T-helper 22 cell (primary cell): ENCODE measurements around the gene CCDC185.
"Not testable (repeated sequence)": the region's sequence is repeated elsewhere in the genome, so short reads cannot be mapped to it uniquely, and the experiment has no call there.

Experiments used
- DNase-seq: peaks from one replicate; pipeline ENCODE4 v3.0.0-alpha.2; 2020; ENCODE audit warnings: low read depth

Gene CCDC185

DNA sequence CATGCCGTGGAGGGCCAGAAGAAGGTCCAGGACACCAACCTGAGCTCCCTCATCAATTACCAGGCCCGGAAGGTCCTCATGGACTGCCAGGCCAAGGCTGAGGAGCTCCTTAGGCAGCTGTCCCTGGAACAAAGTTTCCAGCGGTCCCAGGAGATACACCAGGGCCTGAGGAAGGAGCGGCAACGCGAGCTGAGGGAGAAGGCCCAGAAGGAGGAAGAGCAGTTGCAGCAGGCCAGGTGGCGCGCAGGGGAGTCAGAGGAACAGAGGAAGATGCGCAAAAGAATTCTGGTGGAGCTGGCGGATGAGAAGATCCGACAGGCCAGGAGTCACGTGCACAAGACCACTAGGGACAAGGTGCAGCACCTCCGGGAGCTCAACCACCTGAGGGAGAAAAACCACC is 1.5 kb downstream of the CCDC185 start:
- DNase-seq, result no peak

DNA sequence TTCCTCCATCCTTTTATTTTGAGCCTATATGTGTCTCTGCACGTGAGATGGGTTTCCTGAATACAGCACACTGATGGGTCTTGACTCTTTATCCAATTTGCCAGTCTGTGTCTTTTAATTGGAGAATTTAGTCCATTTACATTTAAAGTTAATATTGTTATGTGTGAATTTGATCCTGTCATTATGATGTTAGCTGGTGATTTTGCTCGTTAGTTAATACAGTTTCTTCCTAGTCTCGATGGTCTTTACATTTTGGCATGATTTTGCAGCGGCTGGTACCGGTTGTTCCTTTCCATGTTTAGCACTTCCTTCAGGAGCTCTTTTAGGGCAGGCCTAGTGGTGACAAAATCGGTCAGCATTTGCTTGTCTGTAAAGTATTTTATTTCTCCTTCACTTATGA is 6.2 kb downstream of the CCDC185 start:
- DNase-seq, result not testable (repeated sequence)

- DNase-seq, result no peak
Observed at GRCh38 chr1:223401873-223402789, 8.9 kb downstream of the CCDC185 start.

- no peak for DNase-seq
Observed at GRCh38 chr1:223402790-223403142, 9.6 kb downstream of the CCDC185 start.

- no peak for DNase-seq
Observed at GRCh38 chr1:223403184-223403815, 10.1 kb downstream of the CCDC185 start.

GRCh38 chr1:223405507-223405906 is 12.3 kb downstream of the CCDC185 start:
- no peak for DNase-seq

- DNase-seq, result no peak
Observed at GRCh38 chr1:223410036-223410435, 16.8 kb downstream of the CCDC185 start.

DNA sequence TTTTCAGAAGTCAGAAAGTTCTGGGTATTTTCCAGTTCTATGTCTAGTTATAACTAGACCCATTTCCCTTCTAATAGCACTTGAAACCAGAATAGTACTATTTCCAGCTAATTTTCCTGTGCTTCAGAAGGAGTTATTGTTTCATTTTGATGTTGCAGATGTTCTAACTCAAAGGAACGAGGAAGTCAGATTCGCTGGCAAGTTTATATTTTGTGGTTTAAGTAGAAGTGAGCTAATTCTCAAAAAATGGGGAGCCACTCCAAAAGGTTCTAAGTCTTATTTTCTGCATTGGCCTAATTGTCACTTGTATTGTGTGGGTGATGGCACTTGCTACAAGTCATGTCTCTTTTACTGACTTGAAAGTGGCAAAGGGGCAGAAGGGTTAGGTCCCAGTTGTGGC is 18.1 kb downstream of the CCDC185 start:
- DNase-seq, result no peak

DNA sequence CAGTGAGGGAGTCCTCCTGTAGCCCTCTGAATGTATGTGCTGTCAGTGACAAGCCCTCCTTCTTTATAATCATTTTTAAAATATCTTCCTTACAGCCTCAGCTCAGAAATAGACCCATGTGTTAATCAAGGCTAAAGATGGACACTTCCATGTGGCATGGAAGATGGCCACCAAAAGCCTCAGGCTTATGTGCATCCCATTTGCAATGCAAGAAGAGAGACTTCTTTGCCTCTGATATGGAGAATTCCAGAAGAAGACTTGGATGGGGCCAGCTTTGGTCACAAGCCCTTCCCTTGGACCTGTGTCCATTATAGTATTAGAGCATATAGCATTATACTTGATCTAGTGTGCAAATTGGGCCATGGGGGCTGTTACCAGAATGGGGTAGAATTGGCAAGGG is 18.5 kb downstream of the CCDC185 start:
- no peak for DNase-seq

- DNase-seq, result no peak
Observed at GRCh38 chr1:223413216-223413615, 20.0 kb downstream of the CCDC185 start.

DNA sequence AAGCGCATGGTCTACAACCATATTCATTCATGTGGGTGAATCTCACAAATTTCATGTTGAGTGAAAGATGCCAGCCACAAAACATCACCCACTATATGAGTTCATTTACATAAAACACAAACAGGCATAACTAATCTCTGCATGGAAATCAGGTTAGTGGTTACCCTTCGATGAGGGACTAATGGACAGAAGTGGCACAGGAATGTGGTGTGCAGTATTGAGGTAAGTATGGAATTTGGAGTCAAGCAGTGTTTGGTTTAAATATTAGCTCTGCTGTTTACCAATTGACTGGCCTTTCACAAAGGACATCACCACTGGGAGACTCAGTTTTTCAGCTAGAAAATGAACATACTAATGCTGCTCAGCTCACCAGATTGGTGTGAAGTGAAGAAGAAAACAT is 24.2 kb downstream of the CCDC185 start:
- no peak for DNase-seq

DNA sequence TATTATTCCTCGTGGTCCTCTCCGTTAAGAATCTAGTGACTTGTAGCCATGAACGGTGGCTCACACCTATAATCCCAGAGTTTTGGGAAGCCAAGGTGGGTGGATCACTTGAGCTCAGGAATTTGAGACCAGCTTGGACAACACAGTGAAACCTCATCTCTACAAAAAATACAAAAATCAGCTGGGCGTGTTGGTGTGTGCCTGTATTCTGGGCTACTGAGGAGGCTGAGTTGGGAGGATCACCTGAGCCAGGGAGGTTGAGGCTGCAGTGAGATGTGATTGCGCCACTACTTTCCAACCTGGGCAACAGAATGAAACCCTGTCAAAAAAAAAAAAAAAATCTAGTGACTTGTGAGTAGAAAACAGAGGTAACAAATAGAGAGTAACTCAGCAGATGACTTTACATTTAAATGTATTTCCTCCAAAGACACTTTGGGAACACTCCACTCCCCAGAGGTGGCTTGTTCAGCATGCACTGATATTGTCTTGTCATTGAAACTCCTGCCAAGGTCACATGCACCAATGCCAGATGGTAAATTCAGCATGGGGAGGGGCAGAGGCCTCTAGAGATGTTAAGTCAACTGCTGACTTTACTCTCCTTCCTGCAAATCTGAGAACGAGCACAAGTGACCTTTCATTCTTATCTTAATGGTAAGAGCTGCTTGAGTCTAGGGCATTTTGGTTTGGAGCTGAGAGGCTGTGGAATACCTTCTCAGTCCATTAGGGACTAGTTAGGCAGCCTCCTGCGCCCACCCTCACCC is 24.9 kb downstream of the CCDC185 start:
- no peak for DNase-seq

DNA sequence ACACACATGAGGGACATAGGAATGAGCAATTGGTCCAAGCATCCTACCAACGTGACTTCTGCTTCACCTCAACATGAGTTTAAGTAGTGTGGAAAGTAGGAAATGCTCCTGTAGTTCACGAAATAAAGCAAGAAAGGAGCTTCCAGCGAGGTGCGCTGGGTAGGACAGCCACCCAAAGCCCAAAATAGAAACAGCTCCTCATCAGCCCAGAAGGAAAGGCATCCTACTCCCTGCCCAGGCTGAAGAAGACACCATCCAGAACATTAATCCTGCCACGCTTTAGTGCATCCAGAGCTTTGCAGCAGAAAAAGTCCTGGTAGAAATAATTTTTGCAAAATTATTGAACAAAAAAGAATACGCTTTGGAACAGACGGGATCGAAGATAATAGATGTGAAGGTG is 25.9 kb downstream of the CCDC185 start:
- DNase-seq, result no peak

GRCh38 chr1:223419561-223419960 is 26.3 kb downstream of the CCDC185 start:
- DNase-seq, result no peak

DNA sequence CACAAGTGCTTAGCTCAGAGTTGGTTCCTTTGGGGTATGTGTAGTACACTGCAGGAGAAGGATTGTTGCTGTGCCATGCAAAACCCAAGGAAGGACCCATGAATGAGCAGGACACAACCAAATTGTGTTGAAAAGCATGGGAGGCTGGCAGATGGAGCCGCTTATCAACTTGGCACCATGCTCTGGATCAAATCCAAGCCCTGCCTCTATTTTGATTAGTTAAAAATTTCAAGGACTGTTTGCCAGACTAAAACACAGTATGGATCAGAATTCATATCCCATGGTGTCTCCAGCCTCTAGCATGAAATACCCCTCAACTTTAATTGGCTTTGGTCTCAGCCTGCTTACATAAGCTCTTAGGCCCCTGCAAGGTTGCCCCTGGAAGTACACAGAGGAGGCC is 27.8 kb downstream of the CCDC185 start:
- DNase-seq, result no peak

GRCh38 chr1:223421676-223422075 is 28.5 kb downstream of the CCDC185 start:
- no peak for DNase-seq

DNA sequence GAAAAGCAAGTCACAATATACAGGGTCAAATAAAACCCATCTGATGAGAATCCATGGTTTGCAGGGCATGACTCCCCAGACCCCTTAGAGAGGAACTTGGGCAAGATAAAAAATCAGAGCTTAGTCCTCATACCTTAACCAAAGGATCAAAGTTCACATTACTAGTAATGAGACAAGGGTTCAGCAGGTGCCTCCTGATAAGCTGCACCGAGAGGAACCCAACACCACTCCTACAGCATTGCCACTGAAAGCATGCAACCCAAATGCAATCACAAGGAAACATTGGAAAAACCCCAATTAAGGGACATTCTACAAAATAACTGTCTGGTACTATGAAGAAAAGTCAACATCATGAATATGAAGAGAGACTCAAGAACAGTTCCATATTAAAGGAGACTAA is 29.7 kb downstream of the CCDC185 start:
- DNase-seq, result no peak

DNA sequence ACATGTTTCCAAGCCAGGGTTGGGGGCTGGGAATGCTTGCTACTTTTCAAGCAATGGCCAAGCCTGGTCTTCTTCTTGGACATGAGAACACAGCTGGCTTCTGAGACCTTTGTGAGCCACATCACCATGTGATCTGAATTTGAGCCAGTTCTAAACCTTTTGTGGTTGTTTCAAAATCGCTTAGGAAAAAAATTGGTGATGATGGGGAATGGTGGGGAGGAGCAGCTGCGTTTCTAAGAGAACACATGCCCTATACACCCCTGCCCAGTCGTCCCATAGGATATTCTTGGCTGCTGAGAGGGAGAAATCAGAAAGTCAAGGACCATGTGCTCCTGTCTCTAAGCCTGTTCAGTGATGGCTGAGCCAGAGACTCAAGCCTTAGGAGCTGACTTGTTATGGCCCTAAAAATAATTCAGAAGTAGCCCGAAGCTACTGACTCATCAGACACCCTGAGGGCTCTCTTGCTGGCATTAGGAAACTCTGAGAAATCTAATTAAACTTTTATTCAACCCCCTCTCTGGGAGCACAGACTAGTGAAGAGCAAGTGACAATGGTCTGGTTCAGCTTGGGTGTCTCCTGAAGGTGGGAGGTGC is 30.5 kb downstream of the CCDC185 start:
- no peak for DNase-seq

GRCh38 chr1:223425550-223425949 is 32.3 kb downstream of the CCDC185 start:
- DNase-seq, result no peak

GRCh38 chr1:223426936-223427335 is 33.7 kb downstream of the CCDC185 start:
- DNase-seq, result no peak

DNA sequence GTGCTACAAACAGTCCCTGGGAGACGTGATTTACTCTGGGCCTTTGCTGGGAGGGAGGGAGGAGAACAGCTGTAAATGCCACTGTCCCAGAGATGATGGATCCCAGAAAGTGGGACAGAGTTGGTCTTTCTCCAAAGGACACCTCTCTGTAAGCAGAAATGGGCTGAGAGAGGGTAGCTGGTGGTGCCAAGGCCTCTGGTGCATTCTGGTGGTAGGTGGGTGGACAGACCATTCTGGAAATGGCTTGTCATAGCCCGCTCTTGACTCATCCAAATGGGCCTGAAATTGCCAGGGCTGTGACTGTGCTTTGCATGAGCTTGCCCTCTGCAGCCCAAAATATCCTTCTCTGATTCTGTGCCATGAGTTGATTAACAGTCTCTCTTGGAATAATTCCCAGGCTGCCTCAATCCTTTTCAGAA is 36.1 kb downstream of the CCDC185 start:
- no peak for DNase-seq

GRCh38 chr1:223429821-223430220 is 36.6 kb downstream of the CCDC185 start:
- no peak for DNase-seq

DNA sequence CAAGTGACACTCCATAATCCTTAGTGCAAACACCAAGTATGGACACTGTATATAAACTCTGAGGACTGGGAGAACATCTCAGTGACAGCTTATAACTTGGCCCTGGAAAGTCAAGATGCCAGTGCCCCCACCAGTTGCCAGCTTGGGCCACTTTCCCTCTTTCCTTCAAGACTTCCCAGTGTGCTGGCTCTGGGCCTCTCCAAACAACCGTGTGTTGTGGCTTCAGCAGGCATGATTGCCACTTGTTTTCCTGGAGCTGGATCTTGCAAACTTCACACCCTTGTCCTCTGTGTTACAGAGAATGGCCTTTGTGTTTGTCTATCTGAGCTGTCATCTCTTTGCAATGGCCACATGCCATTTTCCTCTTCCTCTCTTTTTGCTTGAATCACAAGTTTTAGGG is 37.0 kb downstream of the CCDC185 start:
- DNase-seq, result no peak
